NCI-H1436 treated with DMSO at 0.1 percent for 48 hours (cell line): Measurements from ENCODE around the gene DCLRE1B.
"Not testable (repeated sequence)": the region's sequence is repeated elsewhere in the genome, so short reads cannot be mapped to it uniquely, and the experiment has no call there.

Source experiments
- DNase-seq: peaks from one replicate; lab custom pipeline; 2025; lab: John Stamatoyannopoulos, UW

DCLRE1B gene

DNA sequence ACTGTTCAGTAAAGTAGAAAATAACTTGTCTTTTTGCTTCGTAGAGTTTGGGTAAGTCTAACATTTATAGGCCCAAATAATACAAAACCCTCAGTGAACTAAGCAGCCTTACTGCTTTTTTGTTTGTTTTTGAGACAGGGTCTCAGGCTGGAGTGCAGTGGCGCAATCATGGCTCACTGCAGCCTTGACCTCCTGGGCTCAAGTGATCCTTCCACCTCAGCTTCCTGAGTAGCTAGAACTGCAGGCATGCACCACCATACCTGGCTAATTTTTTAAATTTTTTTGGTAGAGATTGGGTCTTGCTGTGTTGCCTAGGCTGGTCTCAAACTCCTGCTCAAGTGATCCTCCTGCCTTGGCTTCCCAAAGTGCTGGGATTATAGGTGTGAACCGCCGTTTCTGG is 43.0 kb downstream of the DCLRE1B start:
- DNase-seq: not testable (repeated sequence)

- no peak for DNase-seq
Measured at GRCh38 chr1:113949007-113949406, 43.9 kb downstream of the DCLRE1B start.

- no peak for DNase-seq
Measured at GRCh38 chr1:113950908-113951307, 45.8 kb downstream of the DCLRE1B start.

DNA sequence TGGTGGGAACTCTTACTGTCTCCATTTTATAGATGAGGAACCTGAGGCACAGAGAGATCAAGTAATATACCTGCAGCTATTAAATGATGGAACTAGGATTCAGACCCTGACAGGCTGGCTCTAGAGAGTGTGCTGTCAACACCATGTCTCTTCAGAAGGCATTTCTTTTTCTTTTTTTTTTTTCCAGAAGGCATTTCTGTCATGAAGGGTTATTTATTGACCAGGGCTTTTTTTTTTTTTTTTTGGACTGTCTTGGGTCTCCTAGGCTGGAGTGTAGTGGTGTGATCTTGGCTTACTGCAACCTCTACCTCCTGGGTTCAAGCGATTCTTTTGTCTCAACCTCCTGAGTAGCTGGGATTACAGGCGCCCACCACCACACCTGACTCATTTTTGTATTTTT is 46.6 kb downstream of the DCLRE1B start:
- no peak for DNase-seq

DNA sequence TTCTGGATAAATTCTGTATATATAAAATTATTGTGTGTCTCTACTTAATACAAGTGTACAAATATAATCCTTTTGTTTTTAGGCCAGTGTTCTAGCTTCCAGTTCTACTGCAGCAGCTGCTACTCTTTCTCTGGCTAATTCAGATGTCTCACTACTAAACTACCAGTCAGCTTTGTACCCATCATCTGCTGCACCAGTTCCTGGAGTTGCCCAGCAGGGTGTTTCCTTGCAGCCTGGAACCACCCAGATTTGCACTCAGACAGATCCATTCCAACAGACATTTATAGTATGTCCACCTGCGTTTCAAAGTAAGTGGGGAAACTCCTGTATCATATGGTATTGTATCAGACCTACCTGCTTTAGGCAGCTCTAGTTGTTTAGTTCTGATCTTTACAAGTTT is 52.9 kb downstream of the DCLRE1B start:
- DNase-seq: no peak

GRCh38 chr1:113958691-113959090 is 53.6 kb downstream of the DCLRE1B start:
- no peak for DNase-seq

DNA sequence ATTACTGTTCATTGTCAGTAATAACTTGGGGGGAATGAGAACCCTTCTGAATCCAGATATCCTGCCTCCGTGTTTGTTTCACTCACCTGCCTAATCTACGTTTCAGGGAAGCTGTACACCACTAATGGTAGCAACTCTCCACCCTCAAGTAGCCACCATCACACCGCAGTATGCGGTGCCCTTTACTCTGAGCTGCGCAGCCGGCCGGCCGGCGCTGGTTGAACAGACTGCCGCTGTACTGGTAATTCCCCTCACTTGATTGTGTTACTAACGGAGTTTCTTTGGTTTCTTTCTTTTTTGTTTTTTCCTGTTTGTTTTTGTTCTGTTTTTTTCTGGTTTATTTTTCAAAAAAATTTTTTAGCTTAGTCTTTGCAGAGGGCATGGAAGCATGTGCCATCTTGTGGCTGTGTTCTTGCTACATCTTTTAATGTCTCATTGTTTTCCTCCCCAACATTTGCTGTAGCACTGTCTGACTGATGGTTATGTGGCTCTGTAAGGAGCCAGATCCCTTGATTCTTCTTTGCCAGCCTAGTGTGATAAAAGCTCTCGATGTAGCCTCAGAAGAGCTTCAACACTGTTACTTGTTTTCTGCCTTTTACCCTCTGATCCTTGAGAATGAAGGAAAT is 58.3 kb downstream of the DCLRE1B start:
- no peak for DNase-seq
